Measurements from ENCODE around the gene SLC38A5.

The SLC38A5 gene

GRCh38 chrX:48489296-48489695, 19.2 kb upstream of the SLC38A5 start:
- TF ChIP-seq HDGF (IDR thresholded peaks at IDR 0.05; ENCODE audit: borderline replicate concordance) (no peak), BHLHE40 (IDR thresholded peaks at IDR 0.05; ENCODE audit: borderline replicate concordance) (no peak), LEF1 (IDR thresholded peaks at IDR 0.05; ENCODE audit: borderline replicate concordance) (no peak)
- ChIA-PET POLR2A (no interaction called here), CTCF (no interaction called here)
- DNase-seq (ENCODE audit: extremely low spot score), result no peak

DNA sequence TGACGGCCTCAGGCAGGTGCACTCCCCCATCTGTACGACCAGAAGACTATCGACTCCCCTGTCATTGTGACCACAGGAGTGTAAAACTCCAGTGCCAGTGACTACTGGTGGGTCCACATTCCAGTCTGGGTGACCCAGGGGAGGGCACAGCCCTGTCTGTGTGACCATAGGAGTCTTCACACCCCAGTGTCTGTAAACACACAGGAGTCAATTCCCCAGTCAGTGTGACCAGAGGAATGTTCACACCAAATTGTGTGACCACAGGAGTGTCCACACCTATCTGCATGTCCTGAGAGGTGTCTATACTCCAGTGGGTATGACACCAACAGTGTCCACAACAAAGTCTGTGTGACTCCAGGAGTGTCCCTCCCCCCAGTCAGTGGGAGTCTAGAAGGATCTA, 18.0 kb upstream of the SLC38A5 start:
- TF ChIP-seq SUZ12 (IDR thresholded peaks at IDR 0.05) (no peak), ELF4 (IDR thresholded peaks at IDR 0.05) (no peak), FOXA1 (IDR thresholded peaks at IDR 0.05) (no peak), BHLHE40 (IDR thresholded peaks at IDR 0.05; ENCODE audit: borderline replicate concordance) (no peak), L3MBTL2 (conservative IDR thresholded peaks at IDR 0.05) (no peak), ARNT (IDR thresholded peaks at IDR 0.05) (no peak)
- no peak for DNase-seq (ENCODE audit: extremely low spot score)
- POLR2A ChIA-PET, result no interaction called here
- CTCF ChIA-PET, result no interaction called here

DNA sequence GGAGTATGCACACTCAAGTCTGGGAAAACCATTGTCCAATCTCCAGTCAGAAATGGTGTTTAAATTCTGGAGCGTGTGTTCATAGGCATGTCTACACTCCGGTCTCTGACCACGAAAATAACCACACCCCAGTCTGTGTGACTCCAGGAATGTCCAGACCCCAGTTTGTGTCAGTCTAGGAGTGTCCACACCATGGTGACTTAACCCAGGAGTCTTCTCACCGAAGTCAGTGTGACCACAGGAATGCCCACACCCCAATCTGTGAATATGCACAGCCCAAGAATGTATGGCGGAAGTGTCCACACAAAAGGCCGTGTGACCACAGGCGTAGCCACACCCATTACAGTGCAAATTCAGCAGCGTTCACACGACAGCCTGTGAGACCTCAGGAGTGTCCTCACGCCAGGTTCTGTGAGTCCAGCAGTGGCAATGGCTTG, 17.3 kb upstream of the SLC38A5 start:
- DNase-seq (ENCODE audit: extremely low spot score), result no peak
- POLR2A ChIA-PET, result no interaction called here
- CTCF ChIA-PET, result no interaction called here
- TF ChIP-seq HDGF (IDR thresholded peaks at IDR 0.05; ENCODE audit: borderline replicate concordance) (no peak), ELF4 (IDR thresholded peaks at IDR 0.05) (no peak), ZNF384 (IDR thresholded peaks at IDR 0.05) (no peak), CTBP1 (IDR thresholded peaks at IDR 0.05; ENCODE audit: borderline replicate concordance) (no peak), L3MBTL2 (conservative IDR thresholded peaks at IDR 0.05) (no peak), NFRKB (IDR thresholded peaks at IDR 0.05) (no peak), ARNT (IDR thresholded peaks at IDR 0.05) (no peak), SP1 (IDR thresholded peaks at IDR 0.05) (no peak), BHLHE40 (IDR thresholded peaks at IDR 0.05; ENCODE audit: borderline replicate concordance) (no peak)

DNA sequence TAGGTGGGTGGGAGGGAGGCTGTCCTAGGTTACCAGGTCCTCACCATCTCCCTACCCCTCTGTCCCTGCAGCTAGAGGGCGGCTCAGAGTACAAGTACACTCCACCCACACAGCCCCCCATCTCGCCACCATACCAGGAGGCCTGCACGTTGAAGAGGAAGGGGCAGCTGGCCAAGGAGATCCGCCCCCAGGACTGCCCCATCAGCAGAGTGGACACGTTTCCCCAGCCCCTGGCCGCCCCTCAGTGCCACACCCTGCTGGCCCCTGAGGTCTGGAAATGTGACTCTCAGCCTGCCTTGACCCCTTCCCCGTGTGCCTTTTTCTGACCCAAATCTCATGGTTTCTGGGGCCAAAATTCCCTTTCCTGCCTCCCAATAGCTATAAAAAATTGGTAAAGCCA, 12.5 kb upstream of the SLC38A5 start:
- CTCF ChIA-PET, result interaction anchor here (0.8 kb wide), 1 partner anchor 25 kb away, joined by 3 read pairs; no protein-coding TSS in a partner anchor
- POLR2A ChIA-PET, result no interaction called here
- TF ChIP-seq L3MBTL2 (conservative IDR thresholded peaks at IDR 0.05) (no peak), CTBP1 (IDR thresholded peaks at IDR 0.05; ENCODE audit: borderline replicate concordance) (no peak), LEF1 (IDR thresholded peaks at IDR 0.05; ENCODE audit: borderline replicate concordance) (no peak), TARDBP (IDR thresholded peaks at IDR 0.05) (no peak), ARNT (IDR thresholded peaks at IDR 0.05) (no peak), SP1 (IDR thresholded peaks at IDR 0.05) (no peak), BHLHE40 (IDR thresholded peaks at IDR 0.05; ENCODE audit: borderline replicate concordance) (no peak), FOXA1 (IDR thresholded peaks at IDR 0.05) (no peak), ZNF384 (IDR thresholded peaks at IDR 0.05) (no peak), ELF4 (IDR thresholded peaks at IDR 0.05) (no peak), SUZ12 (IDR thresholded peaks at IDR 0.05) (no peak), FOXK2 (IDR thresholded peaks at IDR 0.05) (no peak)
- TF ChIP-seq, protein P1, sequence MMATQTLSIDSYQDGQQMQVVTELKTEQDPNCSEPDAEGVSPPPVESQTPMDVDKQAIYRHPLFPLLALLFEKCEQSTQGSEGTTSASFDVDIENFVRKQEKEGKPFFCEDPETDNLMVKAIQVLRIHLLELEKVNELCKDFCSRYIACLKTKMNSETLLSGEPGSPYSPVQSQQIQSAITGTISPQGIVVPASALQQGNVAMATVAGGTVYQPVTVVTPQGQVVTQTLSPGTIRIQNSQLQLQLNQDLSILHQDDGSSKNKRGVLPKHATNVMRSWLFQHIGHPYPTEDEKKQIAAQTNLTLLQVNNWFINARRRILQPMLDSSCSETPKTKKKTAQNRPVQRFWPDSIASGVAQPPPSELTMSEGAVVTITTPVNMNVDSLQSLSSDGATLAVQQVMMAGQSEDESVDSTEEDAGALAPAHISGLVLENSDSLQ (IDR thresholded peaks at IDR 0.05), result no peak
- no peak for DNase-seq (ENCODE audit: extremely low spot score)

- CTCF ChIA-PET, result interaction anchor here (1.8 kb wide), 1 partner anchor 13 kb away, joined by 5 read pairs; no protein-coding TSS in a partner anchor
These were observed 10.5 kb upstream of the SLC38A5 start for GRCh38 chrX:48480583-48480982.

GRCh38 chrX:48480142-48480541, 10.1 kb upstream of the SLC38A5 start:
- ChIA-PET CTCF (interaction anchor here (1.8 kb wide), 1 partner anchor 14 kb away, joined by 5 read pairs; no protein-coding TSS in a partner anchor), POLR2A (no interaction called here)
- DNase-seq (ENCODE audit: extremely low spot score), result no peak
- TF ChIP-seq ARNT (IDR thresholded peaks at IDR 0.05), result no peak
- TF ChIP-seq LEF1 (IDR thresholded peaks at IDR 0.05; ENCODE audit: borderline replicate concordance), result no peak
- TF ChIP-seq FOXM1 (IDR thresholded peaks at IDR 0.05; ENCODE audit: borderline replicate concordance), result no peak
- TF ChIP-seq, protein P1 (IDR thresholded peaks at IDR 0.05), result no peak
- no peak for TF ChIP-seq ELF4 (IDR thresholded peaks at IDR 0.05)
- no peak for TF ChIP-seq TARDBP (IDR thresholded peaks at IDR 0.05)
- TF ChIP-seq L3MBTL2 (conservative IDR thresholded peaks at IDR 0.05), result no peak
- TF ChIP-seq CTBP1 (IDR thresholded peaks at IDR 0.05; ENCODE audit: borderline replicate concordance), result no peak
- TF ChIP-seq NFRKB (IDR thresholded peaks at IDR 0.05), result no peak

More at GRCh38 chrX:48480583-48480982, 10.5 kb upstream of the SLC38A5 start:
- POLR2A ChIA-PET, result no interaction called here
- TF ChIP-seq, protein P1 (IDR thresholded peaks at IDR 0.05), result no peak
- TF ChIP-seq SUZ12 (IDR thresholded peaks at IDR 0.05) (no peak), L3MBTL2 (conservative IDR thresholded peaks at IDR 0.05) (no peak), NFRKB (IDR thresholded peaks at IDR 0.05) (no peak), SP1 (IDR thresholded peaks at IDR 0.05) (no peak), BHLHE40 (IDR thresholded peaks at IDR 0.05; ENCODE audit: borderline replicate concordance) (no peak), TARDBP (IDR thresholded peaks at IDR 0.05) (no peak), FOXK2 (IDR thresholded peaks at IDR 0.05) (no peak), ELF4 (IDR thresholded peaks at IDR 0.05) (no peak), FOXA1 (IDR thresholded peaks at IDR 0.05) (no peak), ZNF384 (IDR thresholded peaks at IDR 0.05) (no peak), FOXM1 (IDR thresholded peaks at IDR 0.05; ENCODE audit: borderline replicate concordance) (no peak), HDGF (IDR thresholded peaks at IDR 0.05; ENCODE audit: borderline replicate concordance) (no peak), CTBP1 (IDR thresholded peaks at IDR 0.05; ENCODE audit: borderline replicate concordance) (no peak), ARNT (IDR thresholded peaks at IDR 0.05) (no peak), LEF1 (IDR thresholded peaks at IDR 0.05; ENCODE audit: borderline replicate concordance) (no peak)
- DNase-seq (ENCODE audit: extremely low spot score), result no peak

DNA sequence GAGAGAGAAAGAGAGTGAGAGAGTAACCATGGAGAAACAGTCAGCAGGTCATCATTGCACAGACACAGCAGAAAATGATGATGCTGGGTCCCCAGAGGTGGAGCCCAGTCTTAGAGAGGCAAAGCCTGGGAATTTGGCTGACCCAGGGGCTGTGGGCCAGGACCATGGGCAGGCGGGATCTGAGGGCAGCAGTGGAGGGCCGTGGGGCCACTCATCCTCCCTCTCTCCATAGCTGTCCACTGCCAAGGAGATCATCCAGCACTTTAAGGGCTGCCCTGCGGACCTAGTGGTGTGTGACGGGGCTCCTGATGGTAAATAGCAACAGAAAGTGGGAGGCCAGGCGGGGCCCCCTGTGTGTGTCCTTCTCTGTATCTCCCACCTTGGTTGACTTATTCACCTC, 8.7 kb upstream of the SLC38A5 start:
- TF ChIP-seq HDGF (IDR thresholded peaks at IDR 0.05; ENCODE audit: borderline replicate concordance) (no peak), SP1 (IDR thresholded peaks at IDR 0.05) (no peak), L3MBTL2 (conservative IDR thresholded peaks at IDR 0.05) (no peak), ELF4 (IDR thresholded peaks at IDR 0.05) (no peak), FOXK2 (IDR thresholded peaks at IDR 0.05) (no peak), TARDBP (IDR thresholded peaks at IDR 0.05) (no peak), ARNT (IDR thresholded peaks at IDR 0.05) (no peak), ZNF384 (IDR thresholded peaks at IDR 0.05) (no peak), CTBP1 (IDR thresholded peaks at IDR 0.05; ENCODE audit: borderline replicate concordance) (no peak)
- ChIA-PET POLR2A (no interaction called here), CTCF (no interaction called here)
- no peak for DNase-seq (ENCODE audit: extremely low spot score)

Data from HEK293T (cell line).